Fibroblast of skin of scalp (primary cell): ENCODE results near the gene MME.
A peak's percentile ranks its signal among the peaks of the same experiment; 100 is the strongest.
"Not testable (repeated sequence)": the region's sequence is repeated elsewhere in the genome, so short reads cannot be mapped to it uniquely, and the experiment has no call there.

Experiments
- DNase-seq: peaks from one replicate; pipeline ENCODE4 v3.0.0-alpha.2; 2013

The MME gene

GRCh38 chr3:155194973-155195957 lies 115.1 kb downstream of the MME start:
- DNase-seq, result no peak

GRCh38 chr3:155196131-155197021 lies 116.3 kb downstream of the MME start:
- no peak for DNase-seq

- DNase-seq, result no peak
Measured at GRCh38 chr3:155197786-155198185, 117.7 kb downstream of the MME start.

- DNase-seq, result peak; percentile 72
Measured at GRCh38 chr3:155202626-155203025, 122.5 kb downstream of the MME start.

- no peak for DNase-seq
Measured at GRCh38 chr3:155204851-155205250, 124.7 kb downstream of the MME start.

GRCh38 chr3:155208183-155208800 lies 128.2 kb downstream of the MME start:
- DNase-seq, result no peak

GRCh38 chr3:155210736-155211135 lies 130.6 kb downstream of the MME start:
- no peak for DNase-seq

- no peak for DNase-seq
Measured at GRCh38 chr3:155211266-155211665, 131.1 kb downstream of the MME start.

- no peak for DNase-seq
Measured at GRCh38 chr3:155211940-155212339, 131.8 kb downstream of the MME start.

GRCh38 chr3:155216007-155216406 lies 135.9 kb downstream of the MME start:
- DNase-seq, result not testable (repeated sequence)

GRCh38 chr3:155217591-155217990 lies 137.5 kb downstream of the MME start:
- peak; percentile 56 for DNase-seq

- peak; percentile 2 for DNase-seq
Measured at GRCh38 chr3:155218462-155218861, 138.3 kb downstream of the MME start.

- no peak for DNase-seq
Measured at GRCh38 chr3:155219106-155219505, 139.0 kb downstream of the MME start.

GRCh38 chr3:155225417-155225816 lies 145.3 kb downstream of the MME start:
- no peak for DNase-seq

GRCh38 chr3:155227141-155227540 lies 147.0 kb downstream of the MME start:
- DNase-seq, result no peak

- DNase-seq, result no peak
Measured at GRCh38 chr3:155228676-155229075, 148.6 kb downstream of the MME start.

- DNase-seq, result no peak
Measured at GRCh38 chr3:155229086-155229485, 149.0 kb downstream of the MME start.

- peak; percentile 45 for DNase-seq
Measured at GRCh38 chr3:155230382-155230781, 150.3 kb downstream of the MME start.

- no peak for DNase-seq
Measured at GRCh38 chr3:155231792-155232191, 151.7 kb downstream of the MME start.

- peak; percentile 84 for DNase-seq
Measured at GRCh38 chr3:155232605-155233004, 152.5 kb downstream of the MME start.

GRCh38 chr3:155233213-155233612 lies 153.1 kb downstream of the MME start:
- peak; percentile 85 for DNase-seq
